ENCODE data around the gene ATP2C2. TPM values are rescaled to one million over a fixed set of nuclear protein-coding genes. Genes with fewer than 3 reads are reported as not detected.
"Not testable (repeated sequence)": the region's sequence is repeated elsewhere in the genome, so short reads cannot be mapped to it uniquely, and the experiment has no call there.

ATP2C2 gene
- total RNA-seq, 2 donors from 2014 or later, result 2.0 to 2.6 TPM

- H3K4me3 ChIP-seq (ENCODE audit: low read length), result no peak overlapping the region
- H3K4me1 ChIP-seq (ENCODE audit: control insufficient read depth, insufficient read depth, low read length), result no peaks in the 10 kb centered on the region
- peaks cover 18% of the 10 kb centered on the region for H3K27me3 Mint-ChIP-seq (ENCODE audit: insufficient read depth)
- no peak overlapping the region for H3K9ac ChIP-seq (ENCODE audit: extremely low read depth, low read length, poor library complexity, severe bottlenecking)
- peaks cover 11% of the 10 kb centered on the region for H3K27me3 ChIP-seq (ENCODE audit: control insufficient read depth, insufficient read depth, low read length, poor library complexity, severe bottlenecking)
- H3K27ac ChIP-seq (ENCODE audit: low read depth, low read length), result no peak overlapping the region
- H3K9me3 ChIP-seq (ENCODE audit: control insufficient read depth, low read length), result peaks cover 5% of the 10 kb centered on the region
- H3K36me3 ChIP-seq (ENCODE audit: control insufficient read depth, insufficient read depth, low read length), result no peaks in the 10 kb centered on the region
- H3K4me3 Mint-ChIP-seq, result no peak overlapping the region
- no peaks in the 10 kb centered on the region for H3K36me3 Mint-ChIP-seq (ENCODE audit: low read depth)
- H3K4me1 Mint-ChIP-seq, result no peaks in the 10 kb centered on the region
- H3K9me3 Mint-ChIP-seq, result peaks cover 1% of the 10 kb centered on the region
- 93 to 95% methylated on average over 10 to 25 of the region's 25 CpGs for WGBS, 2 experiments (ENCODE audit: insufficient coverage in 1 of 2, insufficient read length in 1 of 2)
- H3K27ac Mint-ChIP-seq, result no peak overlapping the region
- no peak for DNase-seq
- no peak for TF ChIP-seq CTCF (conservative IDR thresholded peaks at IDR 0.05)
These were observed 49.9 kb downstream of the ATP2C2 start for GRCh38 chr16:84418056-84418849.

- peaks cover 14% of the 10 kb centered on the region for H3K27me3 ChIP-seq (ENCODE audit: control insufficient read depth, insufficient read depth, low read length, poor library complexity, severe bottlenecking)
- H3K9me3 ChIP-seq (ENCODE audit: control insufficient read depth, low read length), result peaks cover 11% of the 10 kb centered on the region
- H3K36me3 ChIP-seq (ENCODE audit: control insufficient read depth, insufficient read depth, low read length), result no peaks in the 10 kb centered on the region
- no peaks in the 10 kb centered on the region for H3K4me1 Mint-ChIP-seq
- WGBS, 2 experiments (ENCODE audit: insufficient coverage in 1 of 2, insufficient read length in 1 of 2), result 94 to 96% methylated on average over 5 to 8 of the region's 8 CpGs
- H3K4me3 Mint-ChIP-seq, result no peak overlapping the region
- no peaks in the 10 kb centered on the region for H3K4me1 ChIP-seq (ENCODE audit: control insufficient read depth, insufficient read depth, low read length)
- DNase-seq, result no peak
- no peak overlapping the region for H3K4me3 ChIP-seq (ENCODE audit: low read length)
- peaks cover 8% of the 10 kb centered on the region for H3K9me3 Mint-ChIP-seq
- H3K27me3 Mint-ChIP-seq (ENCODE audit: insufficient read depth), result peaks cover 14% of the 10 kb centered on the region
- no peak overlapping the region for H3K9ac ChIP-seq (ENCODE audit: extremely low read depth, low read length, poor library complexity, severe bottlenecking)
- no peak overlapping the region for H3K27ac ChIP-seq (ENCODE audit: low read depth, low read length)
- H3K27ac Mint-ChIP-seq, result no peak overlapping the region
- no peaks in the 10 kb centered on the region for H3K36me3 Mint-ChIP-seq (ENCODE audit: low read depth)
- no peak for TF ChIP-seq CTCF (conservative IDR thresholded peaks at IDR 0.05)
These were observed 51.4 kb downstream of the ATP2C2 start for GRCh38 chr16:84419730-84420129.

GRCh38 chr16:84420556-84420955 lies 52.2 kb downstream of the ATP2C2 start:
- H3K9me3 Mint-ChIP-seq; H3K4me3 ChIP-seq (ENCODE audit: low read length); H3K4me3 Mint-ChIP-seq; DNase-seq; H3K36me3 Mint-ChIP-seq (ENCODE audit: low read depth); H3K27ac ChIP-seq (ENCODE audit: low read depth, low read length); H3K4me1 Mint-ChIP-seq; H3K4me1 ChIP-seq (ENCODE audit: control insufficient read depth, insufficient read depth, low read length); H3K27ac Mint-ChIP-seq; H3K9ac ChIP-seq (ENCODE audit: extremely low read depth, low read length, poor library complexity, severe bottlenecking); H3K36me3 ChIP-seq (ENCODE audit: control insufficient read depth, insufficient read depth, low read length): not testable (repeated sequence)
- H3K27me3 Mint-ChIP-seq (ENCODE audit: insufficient read depth), result peaks cover 19% of the 10 kb centered on the region
- H3K27me3 ChIP-seq (ENCODE audit: control insufficient read depth, insufficient read depth, low read length, poor library complexity, severe bottlenecking), result peaks cover 20% of the 10 kb centered on the region
- WGBS, 2 experiments (ENCODE audit: insufficient coverage in 1 of 2, insufficient read length in 1 of 2), result 73 to 87% methylated on average over 3 to 6 of the region's 6 CpGs
- peaks cover 11% of the 10 kb centered on the region for H3K9me3 ChIP-seq (ENCODE audit: control insufficient read depth, low read length)
